RWPE2 (cell line): Measurements from ENCODE around the gene ITPK1.

Source experiments
- ATAC-seq: fragments of 200-7000 bp; cut with Tn5 transposase; 3 replicates; pipeline ENCODE4 v1.9.1; 2021; ENCODE audit warnings: low read depth
- DNase-seq: peaks from one replicate; pipeline ENCODE4 v3.0.0-alpha.2; 2020; ENCODE audit warnings: low spot score
- H3K27ac ChIP-seq: fragments of 450-650 bp; 2 replicates; pipeline ENCODE4 v1.5.1; 2017; ENCODE audit warnings: mild to moderate bottlenecking; ENCODE audit not compliant: poor library complexity, severe bottlenecking
- H3K27me3 ChIP-seq: fragments of 250-450 bp; sonication (Bioruptor Pico); 2 replicates; pipeline ENCODE4 v1.5.1; 2021; ENCODE audit warnings: mild to moderate bottlenecking, moderate library complexity; ENCODE audit not compliant: insufficient read depth, poor library complexity, severe bottlenecking
- H3K36me3 ChIP-seq: fragments of 250-450 bp; sonication (Bioruptor Pico); 2 replicates; pipeline ENCODE4 v1.5.1; 2020; ENCODE audit warnings: low read depth, mild to moderate bottlenecking, moderate library complexity
- H3K4me1 ChIP-seq: fragments of 250-450 bp; sonication (Bioruptor Pico); 2 replicates; pipeline ENCODE4 v1.5.1; 2021; ENCODE audit warnings: mild to moderate bottlenecking, moderate library complexity; ENCODE audit not compliant: insufficient read depth, poor library complexity, severe bottlenecking
- H3K4me3 ChIP-seq: fragments of 250-450 bp; sonication (Bioruptor Pico); 2 replicates; pipeline ENCODE4 v1.5.1; 2021; ENCODE audit warnings: mild to moderate bottlenecking, moderate library complexity; ENCODE audit not compliant: severe bottlenecking
- H3K9me3 ChIP-seq: fragments of 250-450 bp; sonication (Bioruptor Pico); 2 replicates; pipeline ENCODE4 v1.5.1; 2021; ENCODE audit warnings: mild to moderate bottlenecking, moderate library complexity; ENCODE audit not compliant: severe bottlenecking
- TF ChIP-seq, protein P1 (sequence below): fragments of 450-650 bp; IDR thresholded peaks from one replicate; pipeline ENCODE4 v1.5.1; 2017; ENCODE audit warnings: mild to moderate bottlenecking, moderate library complexity; ENCODE audit not compliant: poor library complexity, severe bottlenecking

Gene ITPK1

GRCh38 chr14:92973798-92974372 is 141.8 kb downstream of the ITPK1 start:
- H3K4me3 ChIP-seq: no peak overlapping the region

DNA sequence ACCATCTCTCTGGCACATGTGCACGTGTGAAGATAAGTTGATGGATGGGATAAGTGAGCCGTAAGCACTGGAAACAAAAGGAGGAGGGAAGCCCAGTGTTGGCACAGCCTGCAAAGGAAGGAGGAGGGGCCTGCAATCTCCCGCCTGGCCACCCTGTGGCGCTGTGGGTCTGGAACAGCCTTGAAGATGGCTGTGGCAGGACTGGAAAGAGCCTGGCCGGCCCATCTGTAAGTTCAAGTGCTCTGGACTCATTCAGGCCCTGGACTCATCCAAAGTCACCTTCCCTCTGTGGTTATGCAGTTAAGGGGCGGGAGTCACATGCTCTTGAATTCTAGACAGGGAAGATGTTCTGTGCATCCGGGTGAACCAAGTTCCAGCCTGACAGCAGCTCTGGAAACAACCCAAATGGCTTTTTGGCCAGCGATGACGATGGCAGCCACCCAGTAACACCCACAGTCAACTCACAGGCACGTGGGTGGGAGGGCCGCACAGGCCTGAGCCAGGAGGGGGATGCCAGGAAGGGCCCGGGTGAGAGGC is 142.4 kb downstream of the ITPK1 start:
- peak overlapping the region; percentile 50 for H3K27ac ChIP-seq
- DNase-seq: no peak
- H3K36me3 ChIP-seq: peaks cover 17% of the 10 kb centered on the region
- H3K9me3 ChIP-seq: peaks cover 4% of the 10 kb centered on the region
- TF ChIP-seq, protein P1, sequence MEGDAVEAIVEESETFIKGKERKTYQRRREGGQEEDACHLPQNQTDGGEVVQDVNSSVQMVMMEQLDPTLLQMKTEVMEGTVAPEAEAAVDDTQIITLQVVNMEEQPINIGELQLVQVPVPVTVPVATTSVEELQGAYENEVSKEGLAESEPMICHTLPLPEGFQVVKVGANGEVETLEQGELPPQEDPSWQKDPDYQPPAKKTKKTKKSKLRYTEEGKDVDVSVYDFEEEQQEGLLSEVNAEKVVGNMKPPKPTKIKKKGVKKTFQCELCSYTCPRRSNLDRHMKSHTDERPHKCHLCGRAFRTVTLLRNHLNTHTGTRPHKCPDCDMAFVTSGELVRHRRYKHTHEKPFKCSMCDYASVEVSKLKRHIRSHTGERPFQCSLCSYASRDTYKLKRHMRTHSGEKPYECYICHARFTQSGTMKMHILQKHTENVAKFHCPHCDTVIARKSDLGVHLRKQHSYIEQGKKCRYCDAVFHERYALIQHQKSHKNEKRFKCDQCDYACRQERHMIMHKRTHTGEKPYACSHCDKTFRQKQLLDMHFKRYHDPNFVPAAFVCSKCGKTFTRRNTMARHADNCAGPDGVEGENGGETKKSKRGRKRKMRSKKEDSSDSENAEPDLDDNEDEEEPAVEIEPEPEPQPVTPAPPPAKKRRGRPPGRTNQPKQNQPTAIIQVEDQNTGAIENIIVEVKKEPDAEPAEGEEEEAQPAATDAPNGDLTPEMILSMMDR: peak; percentile 91
- ATAC-seq: peak; percentile 55
- H3K27me3 ChIP-seq: no peaks in the 10 kb centered on the region
- no peak overlapping the region for H3K4me3 ChIP-seq
- H3K4me1 ChIP-seq: peaks cover 13% of the 10 kb centered on the region

More at GRCh38 chr14:92973798-92974372, 141.8 kb downstream of the ITPK1 start:
- ATAC-seq: peak; percentile 53
- H3K9me3 ChIP-seq: peaks cover 8% of the 10 kb centered on the region
- H3K36me3 ChIP-seq: peaks cover 20% of the 10 kb centered on the region
- DNase-seq: no peak
- TF ChIP-seq, protein P1: no peak
- no peaks in the 10 kb centered on the region for H3K27me3 ChIP-seq
- H3K4me1 ChIP-seq: peaks cover 13% of the 10 kb centered on the region
- peak overlapping the region; percentile 50 for H3K27ac ChIP-seq

GRCh38 chr14:92971601-92972180 is 144.0 kb downstream of the ITPK1 start:
- H3K9me3 ChIP-seq: no peaks in the 10 kb centered on the region
- DNase-seq (no peak), ATAC-seq (no peak)
- H3K27me3 ChIP-seq: no peaks in the 10 kb centered on the region
- no peak overlapping the region for H3K27ac ChIP-seq
- peaks cover 2% of the 10 kb centered on the region for H3K36me3 ChIP-seq
- TF ChIP-seq, protein P1: no peak
- peaks cover 13% of the 10 kb centered on the region for H3K4me1 ChIP-seq
- H3K4me3 ChIP-seq: no peak overlapping the region

DNA sequence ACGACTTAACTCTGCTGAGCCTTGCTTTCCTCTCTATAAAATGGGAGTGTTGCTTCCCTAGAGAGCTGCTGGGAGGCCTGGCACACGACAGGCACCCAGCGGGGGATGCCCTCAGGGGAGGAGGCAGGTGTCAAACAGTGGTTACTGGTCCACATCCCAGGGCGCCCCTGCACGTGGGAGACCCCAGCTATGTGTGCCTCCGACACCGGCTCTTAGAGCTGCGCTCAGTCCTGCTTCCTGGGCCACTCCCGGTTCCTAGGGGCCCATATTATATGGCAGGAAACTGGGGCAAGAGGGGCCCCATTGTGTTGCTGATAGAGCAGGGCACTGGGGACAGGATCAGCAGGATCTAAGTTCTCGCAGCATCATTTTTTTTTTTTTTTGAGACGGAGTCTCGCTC is 145.5 kb downstream of the ITPK1 start:
- H3K4me1 ChIP-seq: peaks cover 13% of the 10 kb centered on the region
- no peak overlapping the region for H3K4me3 ChIP-seq
- ATAC-seq (no peak), DNase-seq (no peak)
- no peak overlapping the region for H3K27ac ChIP-seq
- H3K27me3 ChIP-seq: no peaks in the 10 kb centered on the region
- H3K36me3 ChIP-seq: no peaks in the 10 kb centered on the region
- TF ChIP-seq, protein P1: no peak
- no peaks in the 10 kb centered on the region for H3K9me3 ChIP-seq

GRCh38 chr14:92969871-92970270 is 145.9 kb downstream of the ITPK1 start:
- Histone ChIP-seq H3K4me3 (no peak overlapping the region), H3K27ac (no peak overlapping the region), H3K4me1 (peaks cover 13% of the 10 kb centered on the region), H3K27me3 (no peaks in the 10 kb centered on the region), H3K9me3 (no peaks in the 10 kb centered on the region), H3K36me3 (no peaks in the 10 kb centered on the region)
- TF ChIP-seq, protein P1: no peak
- ATAC-seq (no peak), DNase-seq (no peak)
